HG03378 (cell line): ENCODE data around the gene ECEL1.

Experiments
- ATAC-seq: cut with Tn5 transposase; IDR thresholded peaks from one replicate; pipeline ENCODE4 v1.9.1; 2021; ENCODE audit warnings: mild to moderate bottlenecking, moderate library complexity; ENCODE audit not compliant: unreplicated experiment

Gene ECEL1

GRCh38 chr2:232498452-232498851 lies 10.8 kb upstream of the ECEL1 start:
- ATAC-seq, result no peak

- ATAC-seq, result no peak
Measured at GRCh38 chr2:232497348-232497747, 9.7 kb upstream of the ECEL1 start.

- no peak for ATAC-seq
Measured at GRCh38 chr2:232496501-232497270, 9.1 kb upstream of the ECEL1 start.

- no peak for ATAC-seq
Measured at GRCh38 chr2:232495292-232495691, 7.7 kb upstream of the ECEL1 start.

DNA sequence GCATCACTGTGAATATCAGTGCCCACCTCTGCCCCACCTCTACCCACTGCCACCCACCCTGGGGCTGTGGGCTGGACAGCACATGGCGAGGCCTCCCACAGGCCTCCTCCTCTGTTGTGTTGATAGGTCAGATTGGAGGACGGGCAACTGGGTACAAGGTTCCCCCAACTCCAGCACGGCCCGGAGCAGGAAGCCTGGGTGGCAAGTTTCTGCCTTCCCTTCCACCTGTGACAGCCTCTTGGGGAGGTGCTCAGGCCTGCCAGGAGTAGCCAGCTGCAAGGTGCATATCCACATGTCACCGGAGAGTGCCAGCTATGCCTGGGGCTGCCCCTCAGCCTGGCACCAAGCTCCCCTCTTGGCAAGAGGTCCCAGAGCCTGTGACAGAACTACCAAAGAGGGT lies 6.9 kb upstream of the ECEL1 start:
- no peak for ATAC-seq

DNA sequence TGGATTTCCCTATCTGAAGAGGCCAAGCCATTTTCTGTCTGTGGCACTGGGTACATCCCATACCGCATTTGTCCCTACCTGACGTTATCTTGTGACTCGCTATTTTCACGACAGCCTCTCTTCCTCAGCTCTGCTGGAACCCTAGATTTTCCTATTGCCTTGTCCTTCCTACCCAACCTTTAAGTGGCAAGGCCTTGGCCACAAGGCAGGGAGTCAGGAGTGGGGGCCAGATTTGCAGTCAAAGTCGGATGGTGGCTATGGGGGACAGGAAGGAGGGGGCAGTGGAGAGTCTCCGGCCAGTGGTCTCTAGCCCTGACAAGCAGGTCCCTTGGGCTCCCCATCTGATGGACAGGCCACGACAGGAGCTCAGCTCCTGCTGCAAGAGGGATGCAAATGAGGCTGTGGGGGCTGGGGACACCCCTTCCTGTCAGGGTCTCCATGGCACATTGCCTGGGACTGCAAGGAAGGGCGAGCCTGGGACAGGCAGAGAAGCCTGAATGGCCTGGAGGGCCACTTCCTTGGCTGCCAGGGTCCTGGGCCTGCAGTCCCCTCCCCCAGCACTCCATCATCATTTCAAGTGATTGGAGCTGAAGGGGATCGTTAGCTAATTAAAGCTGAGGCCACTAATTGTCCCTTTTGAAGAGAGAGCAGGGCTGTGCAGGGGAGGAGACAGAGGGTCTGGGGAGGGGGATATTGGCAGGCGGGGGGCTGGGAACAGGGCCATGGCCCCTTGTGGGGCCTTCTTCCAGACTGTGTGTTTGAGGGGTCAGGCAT lies 6.3 kb upstream of the ECEL1 start:
- no peak for ATAC-seq

GRCh38 chr2:232492963-232493700 lies 5.5 kb upstream of the ECEL1 start:
- ATAC-seq, result no peak

DNA sequence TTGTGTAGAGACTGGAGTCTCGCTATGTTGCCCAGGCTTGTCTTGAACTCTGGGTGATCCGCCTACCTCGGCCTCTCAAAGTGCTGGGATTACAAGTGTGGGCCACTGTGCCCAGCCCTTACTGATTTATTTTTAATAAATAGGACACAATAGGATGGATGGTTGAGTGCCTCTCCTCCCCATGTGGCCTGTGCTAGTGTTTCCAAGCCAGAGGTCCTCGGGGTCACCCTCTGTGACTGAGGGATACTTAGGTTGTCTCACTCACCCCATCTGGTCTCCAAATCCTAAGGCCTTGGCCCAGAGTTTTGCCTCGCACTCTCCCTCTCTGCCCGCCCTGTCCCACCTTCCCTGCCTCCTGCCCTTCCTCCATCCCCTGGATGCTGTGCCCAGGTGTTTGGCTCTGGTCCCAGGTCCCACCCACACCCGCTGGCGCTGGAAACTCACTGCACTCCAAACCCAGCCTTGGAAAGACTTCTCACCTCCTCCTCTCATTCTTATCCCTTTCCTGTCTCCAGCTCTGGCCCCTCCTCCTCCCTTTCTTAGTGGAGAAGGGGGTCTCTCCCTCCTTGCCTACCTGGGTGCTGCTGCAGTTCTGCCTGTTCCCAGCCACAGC lies 4.7 kb upstream of the ECEL1 start:
- ATAC-seq, result no peak

DNA sequence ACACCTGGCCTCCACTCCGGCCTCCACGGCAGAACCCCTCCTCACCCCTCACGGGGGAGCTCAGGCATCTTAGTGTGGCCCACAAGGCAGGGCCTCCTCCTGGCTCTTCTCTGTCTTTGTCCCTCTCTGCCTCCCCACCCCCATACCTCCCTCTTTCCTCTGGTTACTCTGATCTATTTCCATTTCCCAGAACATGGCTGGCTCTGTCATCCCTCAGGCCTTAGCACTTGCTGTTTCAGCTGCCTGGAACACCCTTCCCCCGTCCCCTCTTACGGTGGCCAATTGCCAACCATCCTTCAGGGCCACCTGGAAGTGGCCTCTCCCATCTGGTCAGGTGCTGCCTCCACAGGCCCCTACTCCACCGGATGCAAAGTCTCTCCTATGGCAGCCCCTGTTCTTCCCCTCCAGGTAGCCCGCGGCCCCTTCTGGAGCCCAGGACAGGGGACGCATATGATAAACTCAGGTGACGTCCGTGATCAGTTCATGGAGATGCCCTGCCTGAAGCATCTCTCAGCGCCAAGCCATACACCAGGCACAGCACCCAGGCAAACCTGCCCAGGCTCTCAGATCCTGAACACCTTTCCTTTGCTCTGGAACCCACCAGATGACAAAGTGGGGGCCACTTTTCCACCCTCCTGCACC lies 3.6 kb upstream of the ECEL1 start:
- no peak for ATAC-seq

DNA sequence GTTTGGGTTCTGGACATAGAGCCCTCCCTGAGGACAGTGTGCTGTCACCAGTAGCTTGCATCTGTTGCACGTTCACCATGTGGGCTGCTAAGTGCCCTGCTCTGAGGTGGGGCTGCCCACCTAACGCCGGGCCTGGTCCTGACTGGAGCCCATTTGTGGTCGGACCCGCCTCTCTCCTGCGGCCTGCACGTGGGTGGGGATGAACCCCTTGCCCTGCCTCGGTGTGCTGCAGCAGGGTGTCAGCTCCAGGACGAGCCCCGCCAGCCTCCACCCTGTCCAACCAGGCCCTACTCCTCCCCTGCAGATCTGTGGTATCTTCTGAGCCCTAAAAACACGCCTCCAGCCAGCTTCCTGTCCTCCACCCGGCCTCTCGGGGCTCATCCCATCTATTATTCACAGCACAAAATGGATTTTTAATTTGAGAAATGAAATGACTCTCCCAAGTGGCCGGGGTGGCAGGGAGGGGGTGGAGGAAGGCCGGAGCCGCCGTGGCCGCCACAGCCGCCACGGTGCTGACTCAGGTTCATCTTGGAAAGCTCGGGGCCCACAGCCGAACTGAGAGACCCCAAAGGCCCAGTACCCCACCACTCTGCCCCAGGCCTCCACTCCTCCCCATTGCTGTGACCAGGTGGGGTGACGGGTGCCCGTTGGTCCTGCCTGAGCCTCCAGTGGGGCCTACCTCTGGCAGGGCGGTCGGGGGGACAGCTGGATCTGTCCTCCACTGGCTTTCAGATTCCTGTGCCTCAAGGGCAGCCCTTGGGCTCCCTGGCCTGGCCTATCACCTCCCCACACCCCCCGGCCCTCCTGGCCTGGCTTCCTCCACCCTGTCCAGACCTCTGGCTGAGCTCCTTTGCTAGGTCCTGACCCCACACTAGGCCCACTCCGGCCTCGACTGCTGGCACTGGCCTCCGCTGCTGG lies 2.8 kb upstream of the ECEL1 start:
- ATAC-seq, result no peak

DNA sequence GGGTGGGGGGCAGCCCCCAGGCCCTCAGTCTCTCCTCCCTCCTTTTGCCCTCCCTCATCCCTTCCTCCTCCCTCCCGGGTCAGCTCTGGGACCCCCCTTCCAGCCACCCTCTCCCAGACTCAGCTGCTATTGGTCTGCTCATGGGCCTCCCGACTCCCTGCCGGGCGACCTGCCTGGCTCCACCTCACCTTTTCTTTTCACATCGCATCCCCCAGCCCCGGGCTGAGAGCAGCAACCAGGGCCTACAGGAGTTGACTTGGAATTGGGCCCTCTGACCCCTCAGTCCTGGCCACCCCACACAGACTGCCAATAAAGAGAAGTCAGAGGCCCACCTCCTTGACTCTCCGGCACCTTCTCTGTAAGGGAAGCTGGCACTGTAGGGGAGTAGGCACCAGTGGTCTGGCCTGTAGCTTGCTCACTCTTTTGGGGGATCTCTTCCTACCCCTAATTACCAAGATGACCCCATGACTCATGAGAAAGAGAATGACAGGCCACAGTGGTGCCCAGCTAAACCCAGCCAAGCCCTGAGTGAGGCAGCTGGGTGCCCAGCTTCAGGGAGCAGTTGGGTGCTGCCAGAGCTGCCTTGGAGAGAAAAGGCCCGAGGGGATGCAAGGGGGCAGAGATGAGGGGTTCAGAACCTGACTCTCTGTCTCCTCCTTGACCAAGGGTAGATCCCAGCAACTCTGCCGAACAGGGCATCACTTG lies 2.0 kb upstream of the ECEL1 start:
- no peak for ATAC-seq

DNA sequence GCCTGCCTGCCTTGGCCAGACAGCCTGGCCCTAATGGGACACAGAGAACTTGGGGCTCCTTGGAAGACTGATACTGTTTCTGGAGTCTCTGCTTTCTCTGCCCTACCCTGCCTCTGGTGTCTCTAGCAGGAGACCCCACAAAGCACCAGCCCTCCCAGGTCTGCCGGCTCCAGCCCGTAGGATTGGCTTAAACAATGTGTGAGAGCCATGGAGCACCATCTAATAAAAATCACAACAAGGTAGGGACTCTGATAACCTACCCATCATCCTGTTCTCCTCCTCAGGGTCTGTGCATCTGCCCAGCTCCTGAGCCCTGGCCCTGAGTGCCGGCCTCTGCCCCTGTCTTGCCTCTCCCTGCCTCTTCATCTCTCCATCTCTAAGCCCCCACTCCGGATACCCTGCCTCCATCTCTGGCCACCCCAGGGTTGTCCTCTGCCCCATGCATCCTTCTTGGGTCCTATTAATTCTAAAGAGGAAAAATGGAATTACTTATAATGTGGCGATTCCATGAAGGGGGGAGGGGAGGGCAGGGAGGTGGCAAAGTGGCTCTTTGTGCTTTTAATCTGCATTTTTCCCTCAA lies 1.2 kb upstream of the ECEL1 start:
- no peak for ATAC-seq

- ATAC-seq, result no peak
Measured at GRCh38 chr2:232488097-232488711, 570 bp upstream of the ECEL1 start.

DNA sequence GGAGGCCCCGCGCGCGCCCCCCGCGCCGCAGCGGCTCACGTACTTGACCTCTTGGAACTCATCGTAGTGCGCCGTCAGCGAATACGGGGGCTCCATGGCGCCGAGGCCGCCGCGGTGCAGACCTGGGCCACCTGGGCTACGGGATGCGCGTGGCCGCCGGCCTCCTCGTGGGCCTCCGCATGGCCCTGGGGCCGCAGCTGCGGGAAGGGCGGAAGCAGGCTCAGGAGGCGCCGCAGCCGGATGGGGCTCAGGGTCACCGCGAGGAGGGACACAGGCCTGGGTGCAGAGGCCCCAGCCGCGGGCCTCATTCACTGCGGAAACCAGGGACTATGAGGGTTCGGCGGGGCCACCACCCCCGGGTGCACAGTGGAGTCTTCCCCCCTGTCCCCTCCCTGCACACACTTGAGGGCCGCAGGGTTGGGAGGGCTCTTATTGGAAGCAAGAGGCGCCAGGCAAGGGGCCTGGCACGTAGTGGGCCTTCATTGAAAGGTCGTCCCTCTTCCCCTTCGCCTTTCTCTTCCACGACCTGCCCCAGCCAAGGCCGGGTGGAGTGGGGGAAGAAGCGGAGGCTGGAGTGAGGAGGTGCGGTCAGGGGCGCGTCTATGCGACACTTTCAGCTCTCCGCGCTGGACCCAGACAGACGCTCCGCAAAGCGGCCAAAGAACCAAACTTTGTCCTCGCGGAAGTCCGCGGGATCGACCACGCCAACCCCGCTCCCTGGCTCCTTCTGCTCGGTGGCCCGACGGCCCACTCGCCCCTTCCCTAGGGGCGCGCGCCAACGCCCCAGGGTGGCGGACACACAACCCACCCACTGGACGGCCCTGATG lies 863 bp downstream of the ECEL1 start:
- ATAC-seq, result no peak

- no peak for ATAC-seq
Measured at GRCh38 chr2:232485757-232486557, 1.7 kb downstream of the ECEL1 start.

DNA sequence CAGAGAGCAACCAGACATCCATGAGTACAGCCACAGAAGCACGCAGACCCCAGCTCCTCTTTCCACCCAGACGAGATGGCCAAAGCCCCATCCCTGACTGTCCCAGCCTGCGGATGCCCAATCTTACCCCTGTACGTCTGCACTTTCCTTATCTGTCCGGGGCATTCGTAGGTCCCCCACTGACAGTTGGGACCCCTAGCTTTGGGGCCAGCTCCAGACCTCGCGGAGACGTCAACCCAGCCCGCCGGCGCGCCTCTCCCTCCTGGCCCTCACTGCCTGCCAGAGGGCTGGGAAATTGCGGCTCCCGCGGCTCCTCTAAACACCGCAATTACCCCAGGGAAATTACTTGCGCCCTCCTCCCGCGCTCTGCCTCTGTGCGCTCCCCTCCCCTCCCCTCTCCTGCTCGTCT lies 2.3 kb downstream of the ECEL1 start:
- no peak for ATAC-seq
